HUES48 (cell line): ENCODE measurements around the gene KRTAP29-1.

ENCODE experiments used
- H3K27ac ChIP-seq: one replicate; pipeline ENCODE4 v1.7.0; 2013; ENCODE audit warnings: low read depth, low read length, inconsistent platforms
- H3K27me3 ChIP-seq: 2 replicates; pipeline ENCODE4 v1.6.1; 2013; ENCODE audit warnings: mild to moderate bottlenecking, low read length; ENCODE audit not compliant: control insufficient read depth, insufficient read depth
- H3K36me3 ChIP-seq: 2 replicates; pipeline ENCODE4 v1.6.1; 2013; ENCODE audit warnings: low read length; ENCODE audit not compliant: control insufficient read depth, insufficient read depth
- H3K4me1 ChIP-seq: 2 replicates; pipeline ENCODE4 v1.6.1; 2013; ENCODE audit warnings: mild to moderate bottlenecking, low read length; ENCODE audit not compliant: control insufficient read depth, insufficient read depth
- H3K4me3 ChIP-seq: 2 replicates; pipeline ENCODE4 v1.5.1; 2013; ENCODE audit warnings: mild to moderate bottlenecking, low read depth, low read length
- H3K9ac ChIP-seq: 2 replicates; pipeline ENCODE4 v1.6.1; 2013; ENCODE audit warnings: mild to moderate bottlenecking, low read depth, low read length, moderate library complexity
- H3K9me3 ChIP-seq: 2 replicates; pipeline ENCODE4 v1.6.1; 2013; ENCODE audit warnings: low read length; ENCODE audit not compliant: control insufficient read depth, insufficient read depth

KRTAP29-1 gene

DNA sequence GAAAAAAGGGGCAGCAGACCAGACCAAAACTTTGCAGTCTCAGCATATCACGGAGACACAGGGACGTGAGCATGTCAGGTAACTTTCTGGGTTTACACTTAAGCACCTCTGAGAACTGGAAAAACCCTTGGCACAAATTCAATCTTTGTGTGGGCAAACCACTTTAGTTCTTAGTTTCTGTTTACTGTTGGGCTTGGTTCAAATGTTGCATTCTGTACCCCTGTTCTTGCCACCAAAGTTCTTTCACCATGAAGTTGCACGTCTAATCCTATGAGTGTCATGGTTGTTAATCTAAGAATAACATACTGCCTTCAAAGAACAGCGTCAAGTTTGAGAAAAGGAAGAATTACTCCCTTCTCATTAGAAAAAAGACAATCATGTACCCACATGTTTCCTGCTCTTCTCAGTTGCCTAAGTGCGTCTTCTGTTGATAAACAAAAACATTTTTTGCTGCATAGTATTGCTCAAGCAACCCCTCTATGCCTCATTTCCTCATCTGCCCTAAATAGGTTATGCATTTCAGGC lies 36.4 kb upstream of the KRTAP29-1 start:
- H3K36me3 ChIP-seq: no peaks in the 10 kb centered on the region
- H3K4me3 ChIP-seq: no peak overlapping the region
- peaks cover 3% of the 10 kb centered on the region for H3K9me3 ChIP-seq
- H3K4me1 ChIP-seq: no peaks in the 10 kb centered on the region
- no peak overlapping the region for H3K27ac ChIP-seq
- H3K27me3 ChIP-seq: no peaks in the 10 kb centered on the region
- no peak overlapping the region for H3K9ac ChIP-seq

DNA sequence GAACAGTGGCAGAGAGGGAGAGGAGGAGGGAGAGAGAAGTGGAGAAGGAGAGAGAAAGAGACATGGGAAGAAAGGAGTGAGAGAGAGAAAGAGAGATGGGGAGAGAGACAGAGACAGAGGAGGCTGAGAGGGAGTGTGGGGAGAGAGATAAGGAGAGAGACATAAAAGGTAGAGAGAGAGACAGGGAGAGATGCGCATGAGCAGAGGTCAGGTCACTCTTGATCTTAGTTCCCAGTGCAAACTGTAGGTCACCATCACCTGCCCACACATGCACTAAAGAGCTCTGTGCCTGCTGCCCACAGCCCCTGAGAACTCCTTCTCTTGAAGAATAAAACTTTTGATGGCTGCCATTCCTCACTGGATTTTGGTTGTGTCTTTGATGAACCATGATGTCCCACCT lies 33.1 kb upstream of the KRTAP29-1 start:
- Histone ChIP-seq H3K9me3 (no peaks in the 10 kb centered on the region), H3K27me3 (no peaks in the 10 kb centered on the region), H3K27ac (no peak overlapping the region), H3K4me1 (no peaks in the 10 kb centered on the region), H3K9ac (no peak overlapping the region), H3K36me3 (no peaks in the 10 kb centered on the region), H3K4me3 (no peak overlapping the region)

DNA sequence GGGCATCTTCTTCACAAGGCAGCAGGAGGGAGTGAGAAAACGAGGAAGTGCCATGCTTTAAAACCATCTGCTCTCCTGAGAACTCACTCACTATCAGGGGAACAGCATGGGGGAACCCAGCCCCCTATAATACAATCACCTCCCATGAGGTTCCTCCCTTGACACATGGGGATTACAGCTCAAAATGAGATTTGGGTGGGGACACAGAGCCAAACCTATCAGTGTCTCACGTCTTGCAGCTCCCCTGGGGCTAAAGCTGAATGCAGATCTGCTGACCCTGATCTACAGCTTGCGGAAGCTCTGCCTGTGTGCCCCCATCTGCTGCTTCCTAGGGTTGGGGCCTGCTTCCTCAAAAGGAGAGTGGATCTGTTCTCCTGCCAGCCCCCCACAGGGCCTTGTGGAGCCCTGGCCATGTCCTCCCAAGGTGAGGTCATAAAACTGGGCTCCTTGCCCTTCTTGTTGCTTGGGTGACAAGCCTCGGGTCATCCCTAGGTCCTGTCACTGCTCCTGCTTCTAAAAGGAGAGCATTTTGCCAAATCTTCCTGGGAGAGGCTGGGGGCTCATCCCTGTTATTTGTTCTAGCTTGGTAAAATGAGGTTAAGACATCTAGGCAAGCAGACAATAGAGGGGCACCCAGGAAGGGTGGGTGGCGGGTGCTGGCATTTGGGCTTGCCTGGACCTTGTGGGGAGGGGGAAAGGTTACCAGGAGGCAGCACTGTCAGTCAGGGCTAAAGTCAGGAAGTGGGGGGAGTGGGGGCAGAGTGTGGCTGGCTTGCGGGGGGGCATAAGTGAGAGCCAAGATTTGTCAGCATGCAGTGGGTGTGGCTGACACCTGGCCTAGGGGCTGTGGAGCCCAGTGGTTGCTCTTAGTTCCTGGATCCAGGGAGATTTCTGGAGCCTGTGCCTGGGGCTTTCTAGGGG lies 32.0 kb upstream of the KRTAP29-1 start:
- no peak overlapping the region for H3K9ac ChIP-seq
- no peaks in the 10 kb centered on the region for H3K27me3 ChIP-seq
- H3K36me3 ChIP-seq: no peaks in the 10 kb centered on the region
- no peaks in the 10 kb centered on the region for H3K4me1 ChIP-seq
- H3K4me3 ChIP-seq: no peak overlapping the region
- H3K9me3 ChIP-seq: no peaks in the 10 kb centered on the region
- H3K27ac ChIP-seq: no peak overlapping the region

DNA sequence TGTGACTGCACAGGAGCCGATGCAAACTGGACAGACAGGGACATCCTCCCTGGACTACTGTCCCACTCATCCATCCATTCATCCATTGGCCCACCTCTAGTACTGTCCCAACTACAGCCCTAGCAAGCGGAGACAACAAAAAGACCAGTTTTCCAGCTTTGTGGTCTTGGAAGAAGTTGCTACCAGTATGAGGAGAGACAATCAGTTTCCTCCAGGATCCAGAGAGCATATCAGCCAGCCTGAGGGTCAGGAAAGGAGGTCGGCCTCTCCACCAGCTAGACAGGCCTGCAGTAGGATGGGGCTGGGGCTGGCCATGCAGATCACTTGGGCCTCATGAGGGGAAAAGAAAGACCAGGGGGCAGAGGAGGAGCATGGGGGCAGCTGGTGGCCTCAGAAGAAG lies 31.2 kb upstream of the KRTAP29-1 start:
- Histone ChIP-seq H3K4me1 (no peaks in the 10 kb centered on the region), H3K36me3 (no peaks in the 10 kb centered on the region), H3K9me3 (no peaks in the 10 kb centered on the region), H3K27ac (no peak overlapping the region), H3K9ac (no peak overlapping the region), H3K4me3 (no peak overlapping the region), H3K27me3 (no peaks in the 10 kb centered on the region)

DNA sequence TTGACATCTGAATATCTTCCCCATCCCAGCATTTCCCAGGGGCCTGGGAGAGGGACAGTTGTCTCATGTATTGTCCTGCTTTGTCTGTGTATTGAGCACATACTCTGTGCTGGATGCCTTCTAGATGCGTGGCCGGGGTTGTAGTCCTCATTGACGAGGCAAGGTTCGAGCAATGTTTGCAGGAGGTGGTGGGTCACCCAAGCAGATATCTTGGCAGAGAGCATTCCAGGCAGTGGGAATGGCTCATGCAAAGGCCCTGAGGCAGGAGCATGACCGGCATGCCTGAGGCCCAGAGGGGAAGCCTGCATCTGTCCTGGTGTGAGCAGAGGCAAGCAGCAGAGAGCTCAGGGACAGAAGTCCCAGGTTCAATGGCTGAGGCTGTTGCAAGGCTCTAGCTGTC lies 30.4 kb upstream of the KRTAP29-1 start:
- no peaks in the 10 kb centered on the region for H3K4me1 ChIP-seq
- H3K9ac ChIP-seq: no peak overlapping the region
- H3K36me3 ChIP-seq: no peaks in the 10 kb centered on the region
- H3K27ac ChIP-seq: no peak overlapping the region
- H3K4me3 ChIP-seq: no peak overlapping the region
- H3K27me3 ChIP-seq: no peaks in the 10 kb centered on the region
- no peaks in the 10 kb centered on the region for H3K9me3 ChIP-seq

DNA sequence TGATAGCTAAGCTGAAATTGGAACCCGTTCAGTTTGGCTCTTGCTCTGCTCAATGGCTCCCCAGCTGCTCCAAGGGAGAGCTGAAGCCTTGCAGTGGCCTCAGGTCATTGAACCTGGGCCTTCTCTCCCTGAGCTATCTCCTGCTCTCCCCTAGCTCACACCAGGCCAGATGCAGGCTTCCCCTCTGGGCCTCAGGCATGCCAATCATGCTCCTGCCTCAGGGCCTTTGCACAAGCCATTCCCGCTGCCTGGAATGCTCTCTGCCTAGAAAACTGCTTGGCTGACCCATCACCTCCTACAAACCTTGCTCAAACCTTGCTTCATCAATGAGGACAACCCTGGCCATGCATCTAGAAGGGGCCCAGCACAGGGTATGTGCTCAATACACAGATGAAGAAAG lies 29.6 kb upstream of the KRTAP29-1 start:
- no peaks in the 10 kb centered on the region for H3K36me3 ChIP-seq

DNA sequence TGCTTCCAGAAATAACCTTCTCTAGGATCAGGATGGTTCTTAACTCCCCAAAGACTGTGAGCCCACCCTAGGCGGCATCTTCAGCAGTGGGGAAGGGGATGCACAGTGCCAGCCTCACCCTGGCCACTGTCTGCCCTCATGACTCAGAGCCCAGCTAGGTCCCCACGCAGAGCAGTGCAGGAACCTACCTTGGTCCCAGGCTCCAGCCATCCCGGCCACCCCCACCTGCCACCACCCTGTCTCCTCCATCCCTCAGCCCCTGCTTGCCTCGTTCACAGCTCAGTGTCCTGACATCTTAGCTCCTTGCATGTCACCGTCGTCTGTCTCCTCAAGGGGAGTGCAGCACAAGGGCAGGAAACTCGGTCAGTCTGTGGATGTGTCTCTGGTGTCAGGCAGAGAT lies 29.0 kb upstream of the KRTAP29-1 start:
- no peak overlapping the region for H3K27ac ChIP-seq
- H3K36me3 ChIP-seq: no peaks in the 10 kb centered on the region
- no peaks in the 10 kb centered on the region for H3K9me3 ChIP-seq
- no peak overlapping the region for H3K4me3 ChIP-seq
- H3K27me3 ChIP-seq: no peaks in the 10 kb centered on the region
- no peak overlapping the region for H3K9ac ChIP-seq
- H3K4me1 ChIP-seq: no peaks in the 10 kb centered on the region

More for the DNA sequence above, 29.6 kb upstream of the KRTAP29-1 start:
- no peak overlapping the region for H3K4me3 ChIP-seq
- no peak overlapping the region for H3K27ac ChIP-seq
- H3K9me3 ChIP-seq: no peaks in the 10 kb centered on the region
- H3K9ac ChIP-seq: no peak overlapping the region
- H3K4me1 ChIP-seq: no peaks in the 10 kb centered on the region
- H3K27me3 ChIP-seq: no peaks in the 10 kb centered on the region

DNA sequence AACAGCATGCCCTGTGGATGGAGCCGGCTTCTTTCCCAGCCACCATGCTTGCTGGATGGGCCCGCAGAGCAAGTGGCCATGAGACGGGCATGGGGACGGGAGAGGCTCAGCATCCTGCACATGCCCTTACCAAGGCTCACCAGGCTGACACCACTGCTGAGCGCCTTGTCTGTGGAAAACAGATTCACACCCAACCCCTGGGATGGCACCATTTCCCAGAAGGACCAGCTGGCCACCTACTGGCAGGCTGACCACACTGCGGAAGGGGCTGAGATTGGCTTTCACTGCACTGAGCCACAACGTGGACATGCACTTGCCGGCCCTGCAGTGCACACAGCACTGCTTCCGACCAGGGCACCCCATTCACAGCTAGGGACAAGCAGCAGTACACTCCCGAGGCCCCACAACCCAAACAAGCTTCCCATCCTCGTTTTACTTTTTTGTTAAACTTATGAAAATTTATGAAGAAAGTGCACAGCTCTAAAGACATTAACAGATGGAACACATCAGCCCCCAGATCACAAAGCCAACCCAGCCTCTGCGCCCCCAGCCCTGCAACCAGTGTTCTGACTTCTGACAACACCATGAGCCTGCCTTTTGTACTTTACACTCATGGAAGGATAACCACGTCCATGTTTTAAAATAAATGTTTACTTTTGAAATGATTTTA lies 26.8 kb upstream of the KRTAP29-1 start:
- Histone ChIP-seq H3K9ac (no peak overlapping the region), H3K27ac (no peak overlapping the region), H3K27me3 (no peaks in the 10 kb centered on the region), H3K4me1 (no peaks in the 10 kb centered on the region), H3K36me3 (no peaks in the 10 kb centered on the region), H3K9me3 (no peaks in the 10 kb centered on the region), H3K4me3 (no peak overlapping the region)

DNA sequence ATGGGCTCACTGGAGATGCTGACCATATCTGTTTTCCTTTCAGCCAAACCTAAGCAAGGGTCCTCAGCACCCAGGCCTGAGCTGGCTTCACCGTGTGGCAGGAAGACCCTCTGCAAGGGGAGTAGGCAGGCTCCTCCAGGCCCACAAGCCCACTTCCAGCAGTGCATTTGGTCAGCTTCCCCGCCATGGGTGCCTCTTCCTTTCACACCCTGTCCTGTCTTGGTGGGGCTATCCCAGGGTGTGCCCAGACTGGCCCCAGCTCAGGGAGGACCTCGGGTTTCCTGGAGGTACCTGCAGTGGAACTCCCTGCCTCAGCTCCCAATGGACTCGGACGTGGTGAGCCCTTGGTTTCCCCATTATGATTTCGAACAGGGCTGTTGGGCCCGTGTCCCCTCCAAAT lies 25.6 kb upstream of the KRTAP29-1 start:
- Histone ChIP-seq H3K4me3 (no peak overlapping the region), H3K9me3 (no peaks in the 10 kb centered on the region), H3K27ac (no peak overlapping the region), H3K4me1 (no peaks in the 10 kb centered on the region), H3K9ac (no peak overlapping the region), H3K27me3 (no peaks in the 10 kb centered on the region), H3K36me3 (no peaks in the 10 kb centered on the region)

DNA sequence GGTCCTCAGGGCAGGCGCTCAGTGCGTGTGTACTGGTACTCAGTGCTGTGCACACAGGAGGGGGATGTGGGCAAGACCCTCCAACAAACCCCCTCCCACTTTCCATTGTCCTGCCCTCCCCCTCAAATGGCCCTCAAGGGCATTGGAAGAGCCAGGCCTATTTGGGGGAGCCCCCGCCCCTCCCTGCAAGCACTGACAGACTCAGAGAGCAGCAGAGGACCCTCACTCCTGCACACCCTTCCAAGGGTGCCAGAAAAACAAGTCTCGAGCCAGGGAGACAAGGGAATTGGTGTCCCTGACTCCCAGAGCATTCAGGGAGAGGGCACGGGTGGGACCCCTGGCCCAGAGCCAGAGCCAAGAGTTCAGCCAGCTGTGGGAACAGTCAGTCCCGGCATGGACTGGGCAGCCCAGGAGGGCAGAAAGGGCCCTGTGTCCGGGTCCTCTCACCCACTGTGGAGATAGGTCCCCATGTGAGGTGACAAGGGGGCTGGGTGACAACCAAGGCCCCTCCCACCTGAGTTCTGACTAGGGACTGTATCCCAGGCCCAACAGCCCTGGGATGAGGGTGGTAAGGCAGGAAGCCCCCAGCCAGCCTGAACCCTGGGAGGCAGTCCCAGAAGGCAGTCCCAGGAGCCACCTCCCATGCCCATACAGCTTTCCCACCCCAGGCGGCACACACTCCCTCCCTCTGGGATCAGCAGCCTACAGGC lies 24.9 kb upstream of the KRTAP29-1 start:
- no peaks in the 10 kb centered on the region for H3K36me3 ChIP-seq
- H3K27me3 ChIP-seq: no peaks in the 10 kb centered on the region
- H3K4me1 ChIP-seq: no peaks in the 10 kb centered on the region
- no peak overlapping the region for H3K4me3 ChIP-seq
- no peaks in the 10 kb centered on the region for H3K9me3 ChIP-seq
- H3K27ac ChIP-seq: no peak overlapping the region
- no peak overlapping the region for H3K9ac ChIP-seq
